ENCODE measurements around the gene TRMT61A. TPM values are rescaled to one million over a fixed set of nuclear protein-coding genes. Genes with fewer than 3 reads are reported as not detected.

Gene TRMT61A
- total and polyA plus RNA-seq, 10 of the 15 experiments (the other 5 are each of a cell fraction or from before 2014, with no cell fraction given) = 0.11 to 21.9 (median 11.4) TPM

DNA sequence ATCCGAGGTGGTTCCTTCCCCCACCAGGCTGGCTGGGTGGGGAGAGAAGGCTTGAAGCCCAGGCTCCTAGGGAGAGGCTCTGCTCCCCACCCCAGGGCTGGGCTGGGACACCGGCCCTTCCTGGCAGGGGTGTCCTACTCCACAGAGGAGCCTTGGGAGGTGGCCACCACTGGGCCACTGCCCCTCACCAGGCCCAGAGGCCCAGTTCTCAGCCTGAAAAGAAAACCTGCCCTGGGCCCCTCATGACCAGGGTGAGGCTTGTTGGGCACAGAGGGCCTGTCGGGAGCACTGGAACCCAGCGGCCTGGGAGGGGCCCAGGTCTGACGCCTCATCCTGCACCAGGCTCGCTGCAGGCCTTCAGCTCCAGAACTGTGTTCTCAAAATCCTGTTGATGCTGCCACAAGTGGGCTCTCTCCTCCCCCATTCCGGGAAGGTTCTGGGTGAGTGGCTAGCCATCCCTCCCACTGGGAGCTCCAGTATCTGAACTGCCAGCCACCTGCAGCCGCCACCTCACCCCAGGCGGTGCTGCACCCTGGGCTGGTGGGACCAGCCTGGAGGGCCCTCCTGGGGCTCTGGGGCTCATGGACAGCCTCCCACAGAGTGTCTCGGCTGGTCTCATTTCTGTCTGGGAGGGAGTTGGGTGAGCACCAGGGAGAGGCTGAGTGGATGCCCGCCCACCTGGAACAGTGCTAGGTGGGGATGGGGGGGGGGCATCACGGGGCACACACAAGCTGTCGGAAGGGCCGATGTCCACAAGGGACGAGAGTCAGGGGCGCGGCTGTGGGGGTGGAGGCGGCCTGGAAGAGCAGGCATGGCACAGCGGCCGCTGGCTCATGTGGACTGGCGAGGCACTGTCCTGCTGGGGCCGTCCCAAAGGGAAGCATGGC is 21.7 kb downstream of the TRMT61A start:
- intact Hi-C loops (cut with micrococcal nuclease; ENCODE audit: unreplicated experiment) (no loop called here), in situ Hi-C loops (cut with MboI) (no loop called here)
- ChIA-PET CTCF (interaction anchor here (1.3 kb wide), 1 partner anchor 19 kb away, joined by 4 read pairs; no protein-coding TSS in a partner anchor), POLR2A (interaction anchor here (0.5 kb wide), 1 partner anchor 1788 kb away, joined by 3 read pairs; no protein-coding TSS in a partner anchor), SMC1A (ENCODE audit: uncharacterized antibody, unreplicated experiment) (no interaction called here), RAD21 (ENCODE audit: unreplicated experiment) (interaction anchor here (1.5 kb wide), 1 partner anchor 29 kb away, joined by 5 read pairs; the partner anchor contains the start of gene CKB)
- no peak overlapping the region for H2AFZ ChIP-seq (ENCODE audit: control insufficient read depth, low read depth, low read length)
- H3K79me2 ChIP-seq (ENCODE audit: control insufficient read depth, insufficient read depth, low read length) = no peaks in the 10 kb centered on the region
- BruUV-seq (replicated peaks) = no TSS peak
- no peak for DNase-seq (ENCODE audit: low read depth, low spot score)
- H4K20me1 ChIP-seq (ENCODE audit: control insufficient read depth, insufficient read depth) = no peaks in the 10 kb centered on the region
- no peak overlapping the region for H3K4me3 ChIP-seq
- WGBS (ENCODE audit: insufficient coverage, insufficient replicate concordance, low lambda C conversion rate, missing lambda C conversion rate) = 77% methylated on average over 20 of the region's 22 CpGs
- no peaks in the 10 kb centered on the region for H3K4me1 ChIP-seq (ENCODE audit: control insufficient read depth, insufficient read depth, low read length)
- no peak for FAIRE-seq
- no peak overlapping the region for H3K4me2 ChIP-seq (ENCODE audit: control insufficient read depth, insufficient read depth)
- TF ChIP-seq SIX5 (IDR thresholded peaks at IDR 0.05; ENCODE audit: low read depth, low read length, severe bottlenecking) (no peak), CHD1 (IDR thresholded peaks at IDR 0.05; ENCODE audit: low read depth, low read length) (no peak), BMI1 (IDR thresholded peaks at IDR 0.05; ENCODE audit: borderline replicate concordance) (no peak)
- TF ChIP-seq, protein P1, sequence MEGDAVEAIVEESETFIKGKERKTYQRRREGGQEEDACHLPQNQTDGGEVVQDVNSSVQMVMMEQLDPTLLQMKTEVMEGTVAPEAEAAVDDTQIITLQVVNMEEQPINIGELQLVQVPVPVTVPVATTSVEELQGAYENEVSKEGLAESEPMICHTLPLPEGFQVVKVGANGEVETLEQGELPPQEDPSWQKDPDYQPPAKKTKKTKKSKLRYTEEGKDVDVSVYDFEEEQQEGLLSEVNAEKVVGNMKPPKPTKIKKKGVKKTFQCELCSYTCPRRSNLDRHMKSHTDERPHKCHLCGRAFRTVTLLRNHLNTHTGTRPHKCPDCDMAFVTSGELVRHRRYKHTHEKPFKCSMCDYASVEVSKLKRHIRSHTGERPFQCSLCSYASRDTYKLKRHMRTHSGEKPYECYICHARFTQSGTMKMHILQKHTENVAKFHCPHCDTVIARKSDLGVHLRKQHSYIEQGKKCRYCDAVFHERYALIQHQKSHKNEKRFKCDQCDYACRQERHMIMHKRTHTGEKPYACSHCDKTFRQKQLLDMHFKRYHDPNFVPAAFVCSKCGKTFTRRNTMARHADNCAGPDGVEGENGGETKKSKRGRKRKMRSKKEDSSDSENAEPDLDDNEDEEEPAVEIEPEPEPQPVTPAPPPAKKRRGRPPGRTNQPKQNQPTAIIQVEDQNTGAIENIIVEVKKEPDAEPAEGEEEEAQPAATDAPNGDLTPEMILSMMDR (IDR thresholded peaks at IDR 0.05 in 2 of 3, conservative IDR thresholded peaks at IDR 0.05 in 1 of 3; ENCODE audit: control insufficient read depth in 2 of 3, extremely low read depth in 1 of 3, insufficient read depth in 1 of 3, low read depth in 3 of 3, low read length in 3 of 3) = no peak
- no peaks in the 10 kb centered on the region for H3K27me3 ChIP-seq (replicated peaks in 1 of 2; ENCODE audit: control insufficient read depth in 2 of 2, insufficient read depth in 2 of 2, low read length in 1 of 2)
- no peak overlapping the region for H3K9ac ChIP-seq (ENCODE audit: control insufficient read depth, insufficient read depth, low read length)
- ATAC-seq = no peak
- H3K36me3 ChIP-seq (ENCODE audit: control insufficient read depth in 2 of 2, insufficient read depth in 2 of 2, low read length in 1 of 2) = no peaks in the 10 kb centered on the region
- H3K9me3 ChIP-seq (replicated peaks; ENCODE audit: control insufficient read depth, insufficient read depth, low read length) = no peaks in the 10 kb centered on the region
- no peak overlapping the region for H3K27ac ChIP-seq (ENCODE audit: control insufficient read depth, insufficient read depth)
